DMS 273 treated with DMSO at 0.1 percent for 48 hours (cell line): ENCODE measurements around the gene INPP5E.
"Not testable (repeated sequence)": the region's sequence is repeated elsewhere in the genome, so short reads cannot be mapped to it uniquely, and the experiment has no call there.

Source experiments
- DNase-seq: peaks from one replicate; lab custom pipeline; 2025; lab: John Stamatoyannopoulos, UW

INPP5E gene

GRCh38 chr9:136426787-136427186, 12.9 kb downstream of the INPP5E start:
- DNase-seq: no peak

- DNase-seq: not testable (repeated sequence)
Observed at GRCh38 chr9:136425367-136425766, 14.3 kb downstream of the INPP5E start.

DNA sequence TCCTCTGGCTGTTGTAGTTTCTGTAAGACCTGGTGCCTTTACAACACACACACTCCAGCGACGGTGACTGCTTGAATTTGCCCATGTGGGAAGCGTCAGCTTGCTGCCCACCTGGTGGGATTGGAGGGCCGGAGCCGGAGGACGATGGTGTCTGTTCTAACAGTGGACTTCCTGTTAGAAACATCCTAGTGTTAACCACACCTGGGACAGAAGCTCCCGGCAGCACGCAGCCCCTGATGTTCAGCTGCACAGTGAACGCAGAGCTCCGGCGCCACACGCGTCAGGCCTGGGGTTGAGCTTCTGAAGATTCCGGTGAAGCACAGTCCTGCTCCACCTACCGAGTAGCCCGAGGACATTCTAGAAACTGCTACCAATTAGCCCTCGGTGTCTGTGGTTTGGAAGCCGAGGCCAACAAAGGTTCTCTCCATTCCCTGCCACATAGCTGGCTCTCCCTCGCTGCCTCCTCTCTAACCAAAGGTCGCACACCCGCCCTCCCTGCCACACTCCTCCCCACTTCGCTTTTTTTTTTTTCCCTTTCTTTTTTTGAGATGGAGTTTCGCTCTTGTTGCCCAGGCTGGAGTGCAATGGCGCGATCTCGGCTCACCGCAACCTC, 14.8 kb downstream of the INPP5E start:
- DNase-seq: no peak

- DNase-seq: no peak
Observed at GRCh38 chr9:136423432-136424146, 16.1 kb downstream of the INPP5E start.

DNA sequence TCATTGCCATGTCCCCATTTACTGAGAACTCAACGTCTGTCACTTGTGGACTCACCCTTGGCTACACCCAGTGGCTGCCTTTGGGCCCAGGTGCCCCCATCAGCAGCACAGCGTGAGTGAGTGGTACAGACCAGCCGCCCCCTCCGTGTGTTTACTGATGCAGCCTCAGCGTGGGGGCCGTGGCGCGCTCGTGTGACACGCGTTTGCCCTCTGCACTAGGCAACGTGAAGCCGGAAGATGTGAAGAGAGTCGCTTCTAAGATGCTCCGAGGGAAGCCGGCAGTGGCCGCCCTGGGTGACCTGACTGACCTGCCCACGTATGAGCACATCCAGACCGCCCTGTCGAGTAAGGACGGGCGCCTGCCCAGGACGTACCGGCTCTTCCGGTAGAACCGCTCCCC, 16.8 kb downstream of the INPP5E start:
- no peak for DNase-seq

DNA sequence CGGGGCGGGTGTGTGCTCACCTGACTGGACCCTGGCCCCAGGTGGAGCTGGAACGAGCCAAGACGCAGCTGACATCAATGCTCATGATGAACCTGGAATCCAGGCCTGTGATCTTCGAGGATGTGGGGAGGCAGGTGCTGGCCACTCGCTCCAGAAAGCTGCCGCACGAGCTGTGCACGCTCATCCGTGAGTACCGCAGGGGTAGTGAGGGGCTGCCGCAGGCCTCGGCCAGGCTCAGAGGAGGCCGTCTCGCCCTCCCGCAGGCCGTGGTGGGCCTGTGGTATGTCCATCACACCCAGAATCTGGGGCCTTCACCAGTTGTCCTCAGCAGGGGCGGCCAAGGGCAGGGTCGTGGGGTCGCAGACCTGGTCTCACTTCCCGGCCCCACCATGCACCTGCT, 17.9 kb downstream of the INPP5E start:
- no peak for DNase-seq

DNA sequence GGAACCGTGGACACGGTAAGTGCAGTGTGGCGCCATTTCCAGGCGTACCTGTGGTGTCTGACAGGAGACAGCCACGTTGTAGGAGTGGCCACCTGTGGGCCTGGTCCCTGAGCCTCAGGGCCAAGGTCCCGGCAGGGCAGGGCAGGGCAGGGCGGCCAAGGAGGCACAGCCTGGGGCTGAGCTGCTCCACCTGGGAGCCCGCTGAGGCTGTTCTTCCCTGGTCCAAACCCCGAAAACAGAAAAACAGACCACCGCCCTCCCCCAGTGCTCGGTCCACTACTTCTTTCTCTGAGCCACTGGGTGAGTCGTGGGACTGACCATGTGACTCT, 20.6 kb downstream of the INPP5E start:
- DNase-seq: no peak

GRCh38 chr9:136418182-136419091, 21.2 kb downstream of the INPP5E start:
- no peak for DNase-seq

- no peak for DNase-seq
Observed at GRCh38 chr9:136416914-136417313, 22.7 kb downstream of the INPP5E start.

GRCh38 chr9:136416427-136416826, 23.2 kb downstream of the INPP5E start:
- no peak for DNase-seq

GRCh38 chr9:136412962-136413361, 26.7 kb downstream of the INPP5E start:
- DNase-seq: peak; percentile 44

DNA sequence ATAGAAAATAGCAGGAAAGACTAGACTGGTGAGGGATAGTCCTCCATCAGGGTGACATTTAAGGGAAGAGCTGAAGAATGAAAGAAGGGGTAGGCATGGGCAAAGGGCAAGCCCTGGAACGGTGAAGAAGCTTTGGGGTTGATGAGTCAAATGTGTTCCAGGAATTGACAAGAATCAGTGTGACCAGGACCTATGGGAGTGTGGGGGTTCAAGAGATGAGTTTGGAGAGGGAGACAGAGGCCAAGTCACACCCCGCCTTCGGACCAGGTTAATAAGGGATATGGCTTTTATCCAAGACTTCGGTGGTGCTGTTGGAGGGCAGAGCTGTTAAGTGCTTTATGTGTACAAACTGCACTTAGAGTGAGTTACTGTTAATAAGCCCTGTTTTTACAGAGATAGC, 28.3 kb downstream of the INPP5E start:
- no peak for DNase-seq

DNA sequence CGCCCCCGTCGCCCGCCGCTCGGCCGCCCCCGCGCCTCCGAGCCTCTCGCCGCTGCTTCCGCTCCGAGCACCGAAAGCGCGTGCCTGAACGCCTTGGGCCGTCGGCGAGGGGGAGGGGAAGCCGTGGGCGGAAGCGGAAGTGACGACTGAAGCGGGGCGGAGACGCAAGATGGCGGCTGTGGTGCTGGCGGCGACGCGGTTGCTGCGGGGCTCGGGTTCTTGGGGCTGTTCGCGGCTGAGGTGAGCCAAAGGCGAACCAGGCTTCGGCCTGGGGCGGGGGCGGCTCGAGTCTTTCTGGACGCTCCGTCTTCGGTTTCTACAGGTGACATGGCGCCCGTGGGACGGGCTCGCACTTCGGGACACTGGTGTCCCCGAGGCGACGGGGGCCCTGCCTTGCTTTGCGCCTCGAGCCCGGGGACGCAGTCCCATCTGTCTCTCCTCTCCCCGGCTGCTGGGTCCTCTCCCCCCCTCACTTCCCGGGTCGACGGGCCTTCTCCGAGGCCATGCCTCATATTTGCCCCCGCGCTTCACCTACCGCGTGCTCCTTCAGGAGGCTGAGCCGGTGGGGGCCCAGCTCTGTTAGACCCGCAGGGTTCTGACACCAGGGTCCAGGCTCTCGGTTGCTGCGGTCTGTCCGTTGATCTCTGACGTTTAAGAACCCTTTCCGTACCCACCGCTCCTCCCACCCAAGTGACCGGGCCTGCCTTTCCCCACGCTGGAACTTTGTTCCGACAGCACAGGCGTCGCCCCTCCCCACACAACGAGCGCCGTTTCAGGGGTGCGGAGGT, 29.0 kb downstream of the INPP5E start, which contains the start of the genes ENTR1 and PMPCA:
ENTR1 (minus strand) TSS at position 115 of the 788 bp plus-strand sequence. CDS start 217 bp downstream, outside the sequence.
PMPCA (plus strand) TSS at position 159 of the 788 bp plus-strand sequence; CDS start at position 170, 11 bp downstream.
- peak; percentile 52 for DNase-seq

DNA sequence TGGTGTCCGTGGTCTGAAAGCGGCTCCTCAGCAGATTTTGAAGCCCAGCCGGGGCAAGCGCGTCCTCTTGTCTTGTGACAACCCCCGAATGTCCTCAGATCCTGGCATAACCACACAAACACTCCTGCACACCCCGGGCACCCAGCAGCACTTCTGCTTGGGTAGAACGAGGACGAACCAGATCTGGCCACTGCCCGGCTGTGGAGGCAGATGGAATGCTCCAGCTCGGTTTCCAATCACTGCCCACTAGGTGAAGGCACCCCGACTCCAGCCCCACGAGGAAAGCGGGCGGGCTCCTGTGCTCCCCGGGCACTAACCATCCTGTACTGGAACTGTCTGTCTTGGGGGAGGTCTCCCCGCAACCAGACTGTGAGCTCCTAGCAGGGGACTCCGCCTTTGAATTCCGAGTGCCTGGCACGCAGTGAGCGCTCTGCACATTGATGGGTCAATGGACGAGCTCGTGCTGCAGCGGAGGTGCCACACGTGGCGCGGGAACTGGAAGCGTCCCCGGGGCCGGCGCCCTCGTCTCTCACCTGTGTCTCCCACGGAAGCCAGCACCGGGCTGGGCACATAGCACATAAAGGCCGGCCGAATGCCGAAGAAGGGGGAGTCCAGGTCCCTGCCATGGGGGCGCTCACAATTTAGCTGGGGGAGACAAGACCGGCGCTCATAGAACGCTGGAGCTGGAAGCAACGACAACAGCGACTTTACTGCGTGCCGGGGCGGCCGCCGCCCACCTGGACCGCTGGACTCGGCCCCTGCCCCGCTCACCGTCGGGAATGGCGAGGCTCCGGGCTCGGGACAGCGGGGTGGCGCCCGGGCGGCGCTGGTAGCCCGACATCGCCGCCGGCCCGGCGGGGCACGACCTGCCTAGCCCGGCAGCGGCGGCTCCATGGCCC, 29.8 kb downstream of the INPP5E start:
- no peak for DNase-seq

- DNase-seq: no peak
Observed at GRCh38 chr9:136407911-136408310, 31.7 kb downstream of the INPP5E start.

GRCh38 chr9:136407061-136407460, 32.6 kb downstream of the INPP5E start:
- DNase-seq: not testable (repeated sequence)

GRCh38 chr9:136405904-136406303, 33.7 kb downstream of the INPP5E start:
- not testable (repeated sequence) for DNase-seq

DNA sequence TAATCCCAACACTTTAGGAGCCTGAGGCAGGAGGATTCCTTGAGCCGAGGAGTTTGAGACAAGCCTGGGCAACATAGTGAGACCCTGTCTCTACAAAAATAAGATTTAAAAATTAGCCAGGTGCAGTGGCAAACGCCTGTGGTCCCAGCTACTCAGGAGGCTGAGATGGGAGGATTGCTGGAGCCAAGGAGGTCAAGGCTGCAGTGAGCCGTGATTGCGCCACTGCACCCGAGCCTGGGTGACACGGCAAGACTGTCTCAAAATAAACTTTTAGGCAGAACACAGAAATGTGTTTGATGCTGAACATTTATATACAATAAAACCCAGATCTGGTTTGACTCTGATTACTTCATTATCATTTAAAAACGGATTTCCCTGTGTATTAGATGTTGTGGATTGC, 34.2 kb downstream of the INPP5E start:
- DNase-seq: no peak

DNA sequence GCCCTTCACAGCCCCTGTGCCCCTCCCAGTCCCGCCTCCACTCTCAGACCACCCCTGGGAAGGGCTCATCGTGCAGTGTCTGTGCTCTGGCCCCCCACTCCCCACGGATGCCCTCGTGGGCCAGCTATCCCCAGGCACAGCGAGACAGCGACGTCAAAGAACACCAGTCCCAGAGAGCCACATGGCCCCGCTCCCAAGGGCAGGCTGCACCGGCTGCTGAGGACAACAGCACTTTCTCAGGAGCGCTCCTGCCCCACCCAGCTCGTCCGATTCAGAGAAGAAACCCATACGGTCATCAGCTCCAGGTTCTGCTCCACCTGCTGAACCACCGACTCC, 34.9 kb downstream of the INPP5E start:
- DNase-seq: no peak

DNA sequence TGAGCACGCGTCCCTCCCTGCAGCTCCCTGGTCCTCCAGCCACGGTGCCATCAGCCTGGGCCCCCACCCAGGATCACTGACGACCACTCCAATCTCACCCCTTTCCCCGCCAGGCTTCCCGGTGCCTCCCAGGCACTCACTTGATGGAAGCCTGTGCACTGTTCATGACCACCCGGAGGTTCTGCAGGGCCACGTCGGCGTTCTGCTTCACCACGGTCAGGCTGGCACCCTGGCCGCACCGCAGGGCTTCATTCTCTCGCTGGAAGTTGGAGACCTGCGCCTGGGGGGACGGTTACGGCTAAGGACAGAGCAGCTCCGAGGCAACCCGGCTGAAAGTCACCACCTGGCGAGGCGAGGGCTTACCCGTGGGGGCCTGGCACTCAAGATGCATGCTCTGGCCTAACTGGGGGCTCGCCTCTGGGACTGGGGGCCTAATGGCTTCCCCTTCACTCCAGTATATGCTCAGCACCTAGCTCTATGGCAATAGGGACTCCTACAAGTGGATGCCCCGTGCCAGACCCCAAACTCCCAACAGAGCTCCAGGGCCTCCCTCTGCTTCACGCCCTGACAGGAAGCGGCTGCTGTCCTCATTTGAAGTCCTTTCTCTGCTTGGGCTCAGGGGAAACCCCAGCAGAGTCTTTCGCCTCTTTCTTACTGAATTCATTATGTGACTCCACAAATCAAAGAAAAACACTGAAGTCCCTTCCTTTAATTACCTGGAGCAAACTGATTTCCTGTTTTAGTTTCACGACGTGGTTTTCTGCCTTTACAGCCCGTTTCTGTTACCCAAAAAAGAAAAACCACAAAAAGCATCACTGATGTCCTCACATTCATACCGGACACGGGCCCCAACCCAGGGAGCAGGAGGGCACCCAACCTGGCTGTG, 35.5 kb downstream of the INPP5E start:
- no peak for DNase-seq
